Endometrial microvascular endothelial cells (primary cell): Measurements from ENCODE around the gene PPOX. TPM values are rescaled to one million over a fixed set of nuclear protein-coding genes. Genes with fewer than 3 reads are reported as not detected.

Source experiments
- in situ Hi-C: cut with HindIII; loops from 2 replicates; pipeline ENCODE4 v1.10.0; 2017; ENCODE audit warnings: low sequenced_read_pairs, low pct_unique_long_range_greater_than_20kb; ENCODE audit errors: inconsistent ontology term
- total RNA-seq: library from RNA; depleted of rRNA; stranded (reverse); fragments of >200 nt; gene quantifications from one replicate; pipeline ENCODE4 v1.2.3, GENCODE V29; 2015; ENCODE audit errors: inconsistent ontology term

PPOX gene
- total RNA-seq, 1 donor from 2014 or later, result 19.2 TPM

GRCh38 chr1:161140755-161141400 is 25.3 kb upstream of the PPOX start:
- in situ Hi-C loops, result no loop called here

DNA sequence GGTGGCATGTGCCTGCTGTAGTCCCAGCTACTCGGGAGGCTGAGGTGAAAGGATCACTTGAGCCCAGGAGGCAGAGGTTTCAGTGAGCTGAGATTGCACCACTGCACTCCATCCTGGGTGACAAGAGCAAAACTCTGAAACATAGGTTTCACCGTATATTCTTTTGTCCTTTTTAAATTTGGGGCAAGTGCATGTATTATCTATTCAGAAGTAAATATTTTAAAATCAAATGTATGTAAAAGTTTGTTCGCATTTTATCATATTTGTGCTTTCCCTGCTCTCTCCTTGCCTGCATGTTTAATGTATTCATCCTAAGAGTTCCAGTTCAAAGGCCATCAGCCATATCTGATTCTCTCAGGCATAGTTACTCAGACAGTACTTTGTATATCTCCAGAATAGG is 20.4 kb upstream of the PPOX start:
- in situ Hi-C loops, result no loop called here

GRCh38 chr1:161153176-161153575 is 13.1 kb upstream of the PPOX start:
- in situ Hi-C loops, result no loop called here

DNA sequence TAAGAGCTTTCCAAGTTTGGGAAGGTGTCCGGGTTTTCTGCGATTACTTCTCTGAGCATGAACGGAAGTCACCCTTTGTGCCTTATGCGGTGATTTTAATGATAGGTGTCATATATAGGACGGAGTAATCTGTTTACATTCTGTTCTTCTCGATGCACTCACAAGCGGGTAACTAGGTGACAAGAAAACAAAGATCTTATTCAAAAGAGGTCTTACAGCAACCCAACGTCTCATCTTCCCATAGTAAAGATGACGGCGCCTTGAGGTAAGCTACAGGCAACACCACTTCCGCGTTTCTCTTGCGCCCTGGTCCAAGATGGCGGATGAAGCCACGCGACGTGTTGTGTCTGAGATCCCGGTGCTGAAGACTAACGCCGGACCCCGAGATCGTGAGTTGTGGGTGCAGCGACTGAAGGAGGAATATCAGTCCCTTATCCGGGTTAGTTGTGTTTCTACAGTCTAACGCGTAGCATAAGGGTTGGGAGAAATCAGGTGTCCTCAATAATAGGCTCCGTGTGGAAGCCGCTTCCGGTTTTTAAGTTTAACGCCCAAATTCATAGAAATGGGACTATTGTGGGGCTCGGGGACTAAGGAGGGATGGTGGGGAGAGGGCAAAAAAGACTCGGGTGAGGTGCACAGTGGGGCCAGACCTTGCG is 12.4 kb upstream of the PPOX start, which contains the start of gene UFC1:
Gene UFC1 (plus strand): TSS at position 297 of the 656 bp plus-strand sequence. CDS start 20 bp downstream, at position 317.
- in situ Hi-C loops, result no loop called here

DNA sequence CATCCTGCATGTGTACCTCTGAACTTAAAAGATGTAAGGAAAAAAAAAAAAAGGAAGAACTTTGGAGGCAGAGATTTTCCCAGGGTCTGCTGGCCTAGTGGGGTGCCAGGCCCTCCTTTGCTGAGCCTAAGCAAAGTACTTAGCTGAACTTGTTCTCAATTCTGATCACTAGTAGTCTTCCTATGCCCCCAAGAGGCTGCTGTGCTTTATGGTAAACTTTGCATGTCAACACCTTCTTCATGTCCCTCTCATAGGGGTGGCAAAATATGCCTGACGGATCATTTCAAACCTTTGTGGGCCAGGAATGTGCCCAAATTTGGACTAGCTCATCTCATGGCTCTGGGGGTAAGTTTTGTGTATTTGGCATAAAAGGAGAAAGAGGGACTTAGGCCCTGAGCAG is 8.4 kb upstream of the PPOX start:
- in situ Hi-C loops, result no loop called here

DNA sequence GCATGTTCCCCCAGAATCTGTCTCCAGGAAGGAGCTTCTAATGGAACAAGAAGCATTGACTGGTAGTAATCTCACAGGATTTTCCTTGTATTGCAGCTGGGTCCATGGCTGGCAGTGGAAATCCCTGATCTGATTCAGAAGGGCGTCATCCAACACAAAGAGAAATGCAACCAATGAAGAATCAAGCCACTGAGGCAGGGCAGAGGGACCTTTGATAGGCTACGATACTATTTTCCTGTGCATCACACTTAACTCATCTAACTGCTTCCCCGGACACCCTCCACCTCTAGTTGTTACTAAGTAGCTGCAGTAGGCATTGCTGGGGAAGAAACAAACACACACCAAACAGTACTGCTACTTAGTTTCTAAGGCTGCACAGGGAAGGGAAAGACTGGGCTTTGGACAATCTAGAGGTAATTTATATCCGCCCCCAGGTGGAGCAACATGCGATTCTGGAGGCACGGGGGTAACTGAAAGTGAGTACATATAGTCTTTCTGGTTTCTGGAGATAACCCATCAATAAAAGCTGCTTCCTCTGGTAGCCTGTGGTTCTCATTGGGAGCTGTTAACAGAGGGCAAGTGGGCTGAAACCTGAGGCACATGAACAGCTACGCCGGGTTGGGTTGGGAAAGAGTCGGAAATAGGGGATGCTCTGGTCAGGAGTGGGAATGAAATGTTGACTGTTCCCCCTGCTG is 7.8 kb upstream of the PPOX start:
- in situ Hi-C loops, result no loop called here

- in situ Hi-C loops, result no loop called here
These were observed 6.9 kb upstream of the PPOX start, which contains the start of gene USP21 for GRCh38 chr1:161159087-161159912. TSS of gene USP21 (plus strand) at chr1:161159500. CDS start at chr1:161160641, 1,141 bp downstream.

DNA sequence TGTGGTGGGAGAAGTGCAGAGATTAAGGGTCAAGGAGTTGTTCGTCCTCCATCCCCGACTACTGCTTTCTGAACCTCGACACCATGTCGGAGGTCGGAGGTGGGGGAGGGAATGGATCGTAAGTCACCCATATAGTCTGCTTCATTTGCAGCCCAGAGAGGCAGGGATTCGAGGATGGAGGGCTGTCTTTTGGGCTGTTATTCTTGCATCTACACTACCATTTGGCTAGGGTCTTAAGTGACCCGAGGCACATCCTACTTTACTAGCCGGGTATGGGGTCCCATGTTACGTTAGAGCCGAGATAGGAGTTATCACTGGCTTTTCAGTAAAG is 6.3 kb upstream of the PPOX start:
- in situ Hi-C loops, result no loop called here

DNA sequence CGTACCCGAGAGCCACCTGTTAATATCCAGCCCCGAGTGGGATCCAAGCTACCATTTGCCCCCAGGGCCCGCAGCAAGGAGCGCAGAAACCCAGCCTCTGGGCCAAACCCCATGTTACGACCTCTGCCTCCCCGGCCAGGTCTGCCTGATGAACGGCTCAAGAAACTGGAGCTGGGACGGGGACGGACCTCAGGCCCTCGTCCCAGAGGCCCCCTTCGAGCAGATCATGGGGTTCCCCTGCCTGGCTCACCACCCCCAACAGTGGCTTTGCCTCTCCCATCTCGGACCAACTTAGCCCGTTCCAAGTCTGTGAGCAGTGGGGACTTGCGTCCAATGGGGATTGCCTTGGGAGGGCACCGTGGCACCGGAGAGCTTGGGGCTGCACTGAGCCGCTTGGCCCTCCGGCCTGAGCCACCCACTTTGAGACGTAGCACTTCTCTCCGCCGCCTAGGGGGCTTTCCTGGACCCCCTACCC is 5.5 kb upstream of the PPOX start:
- in situ Hi-C loops, result no loop called here

DNA sequence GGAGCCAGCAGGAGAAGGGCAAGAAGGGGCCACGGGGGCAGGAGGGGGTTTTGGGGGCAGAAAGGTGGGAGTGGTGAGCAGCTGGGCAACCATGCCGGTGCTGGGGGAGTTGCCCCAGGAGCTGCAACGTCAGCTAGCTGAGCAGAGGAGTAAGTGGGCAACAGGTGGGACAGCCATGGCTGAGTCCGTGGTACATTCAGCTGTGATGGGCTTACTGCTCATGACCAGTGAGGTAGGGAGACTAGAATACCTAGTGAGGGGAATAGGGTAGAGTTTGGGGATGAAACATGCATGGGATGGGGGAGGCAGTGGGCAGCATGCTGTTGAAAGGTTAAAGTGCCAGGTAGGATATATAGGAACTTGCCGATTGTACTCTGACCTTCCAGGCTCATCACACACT is 4.6 kb upstream of the PPOX start:
- in situ Hi-C loops, result no loop called here

- in situ Hi-C loops, result no loop called here
These were observed 4.2 kb upstream of the PPOX start for GRCh38 chr1:161162052-161162451.

GRCh38 chr1:161162806-161163205 is 3.4 kb upstream of the PPOX start:
- in situ Hi-C loops, result no loop called here

DNA sequence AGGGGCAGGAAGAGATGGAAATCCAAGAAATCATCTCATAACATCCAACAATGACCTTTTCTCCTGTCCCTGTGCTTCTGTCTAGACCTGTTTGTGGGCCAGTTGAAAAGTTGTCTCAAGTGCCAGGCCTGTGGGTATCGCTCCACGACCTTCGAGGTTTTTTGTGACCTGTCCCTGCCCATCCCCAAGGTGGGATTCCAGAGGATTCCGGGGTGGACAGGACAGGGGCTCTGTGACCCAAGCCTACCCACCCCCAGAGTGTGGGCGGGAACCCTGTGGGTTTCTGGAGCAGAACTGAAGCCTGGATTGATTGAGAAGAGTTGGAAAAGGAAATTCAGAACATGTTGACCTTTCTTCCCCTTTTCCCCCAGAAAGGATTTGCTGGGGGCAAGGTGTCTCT is 2.4 kb upstream of the PPOX start:
- in situ Hi-C loops, result no loop called here

- in situ Hi-C loops, result no loop called here
These were observed 1.2 kb upstream of the PPOX start for GRCh38 chr1:161164901-161165610.

- in situ Hi-C loops, result no loop called here
These were observed 683 bp downstream of the PPOX start for GRCh38 chr1:161166669-161167548.

DNA sequence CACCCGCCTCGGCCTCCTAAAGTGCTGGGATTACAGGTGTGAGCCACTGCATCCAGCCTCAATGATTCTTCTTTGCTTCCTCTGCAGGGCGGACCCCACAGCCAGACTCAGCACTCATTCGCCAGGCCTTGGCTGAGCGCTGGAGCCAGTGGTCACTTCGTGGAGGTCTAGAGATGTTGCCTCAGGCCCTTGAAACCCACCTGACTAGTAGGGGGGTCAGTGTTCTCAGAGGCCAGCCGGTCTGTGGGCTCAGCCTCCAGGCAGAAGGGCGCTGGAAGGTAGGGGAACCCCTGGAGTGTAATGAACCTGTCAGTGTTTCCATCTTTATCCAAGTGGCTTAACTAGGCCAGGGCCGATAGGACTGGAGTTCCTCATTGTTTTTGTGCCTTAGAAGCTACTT is 2.7 kb downstream of the PPOX start:
- in situ Hi-C loops, result no loop called here

GRCh38 chr1:161171191-161171590 is 5.0 kb downstream of the PPOX start:
- in situ Hi-C loops, result no loop called here

GRCh38 chr1:161171696-161172095 is 5.5 kb downstream of the PPOX start:
- in situ Hi-C loops, result no loop called here
